Trophoblast cell (in vitro differentiated cells and primary cell): ENCODE results near the gene SRSF5.
"Not testable (repeated sequence)": the region's sequence is repeated elsewhere in the genome, so short reads cannot be mapped to it uniquely, and the experiment has no call there.

Source experiments
- DNase-seq, 2 donors: peaks; one replicate each; pipeline ENCODE4 v3.0.0-alpha.2; 2016
- H2AFZ ChIP-seq: 2 replicates; pipeline ENCODE4 v1.6.1; 2013; ENCODE audit warnings: low read length, moderate library complexity, mild to moderate bottlenecking; ENCODE audit not compliant: insufficient read depth, poor library complexity
- H2AK5ac ChIP-seq: 2 replicates; pipeline ENCODE4 v1.6.1; 2013; ENCODE audit warnings: mild to moderate bottlenecking, low read length
- H2BK120ac ChIP-seq: 2 replicates; pipeline ENCODE4 v1.6.1; 2013; ENCODE audit warnings: low read length, mild to moderate bottlenecking, moderate library complexity; ENCODE audit not compliant: insufficient read depth, poor library complexity
- H2BK12ac ChIP-seq: 2 replicates; pipeline ENCODE4 v1.6.1; 2013; ENCODE audit warnings: mild to moderate bottlenecking, low read length, moderate library complexity
- H2BK5ac ChIP-seq: 2 replicates; pipeline ENCODE4 v1.6.1; 2013; ENCODE audit warnings: low read length, low read depth, moderate library complexity, mild to moderate bottlenecking; ENCODE audit not compliant: poor library complexity
- H3K14ac ChIP-seq: 2 replicates; pipeline ENCODE4 v1.6.1; 2013; ENCODE audit warnings: mild to moderate bottlenecking, low read length
- H3K18ac ChIP-seq: 2 replicates; pipeline ENCODE4 v1.6.1; 2013; ENCODE audit warnings: mild to moderate bottlenecking, low read length
- H3K23ac ChIP-seq: 2 replicates; pipeline ENCODE4 v1.6.1; 2013; ENCODE audit warnings: low read length
- H3K27ac ChIP-seq: 2 replicates; pipeline ENCODE4 v1.5.1; 2013; ENCODE audit warnings: low read depth, mild to moderate bottlenecking, inconsistent platforms, low read length, moderate library complexity
- H3K27me3 ChIP-seq: 2 replicates; pipeline ENCODE4 v1.6.1; 2013; ENCODE audit warnings: inconsistent platforms, mild to moderate bottlenecking, low read length, moderate library complexity; ENCODE audit not compliant: insufficient read depth
- H3K36me3 ChIP-seq, 2 experiments: 1 replicate in 1 of 2; 2 replicates in 1 of 2; pipeline ENCODE4 v1.6.1; 2013; ENCODE audit warnings: low read length in 2 of 2, mild to moderate bottlenecking in 2 of 2, moderate library complexity in 1 of 2; ENCODE audit not compliant: insufficient read depth in 2 of 2, control insufficient read depth in 1 of 2
- H3K4ac ChIP-seq: 2 replicates; pipeline ENCODE4 v1.6.1; 2013; ENCODE audit warnings: low read depth, mild to moderate bottlenecking, low read length, moderate library complexity
- H3K4me1 ChIP-seq, 2 experiments: 1 replicate in 1 of 2; 2 replicates in 1 of 2; pipeline ENCODE4 v1.6.1; 2013; ENCODE audit warnings: low read length in 2 of 2, mild to moderate bottlenecking in 2 of 2, moderate library complexity in 1 of 2; ENCODE audit not compliant: insufficient read depth in 2 of 2, control insufficient read depth in 1 of 2
- H3K4me2 ChIP-seq: 2 replicates; pipeline ENCODE4 v1.6.1; 2013; ENCODE audit warnings: inconsistent platforms, mild to moderate bottlenecking, low read length, moderate library complexity
- H3K4me3 ChIP-seq: 2 replicates; pipeline ENCODE4 v1.5.1; 2013; ENCODE audit warnings: mild to moderate bottlenecking, low read depth, low read length, inconsistent platforms
- H3K79me1 ChIP-seq: one replicate; pipeline ENCODE4 v1.6.1; 2013; ENCODE audit warnings: low read length
- H3K79me2 ChIP-seq: 2 replicates; pipeline ENCODE4 v1.6.1; 2013; ENCODE audit warnings: low read length, mild to moderate bottlenecking; ENCODE audit not compliant: control insufficient read depth, insufficient read depth, poor library complexity
- H3K9ac ChIP-seq: 2 replicates; pipeline ENCODE4 v1.6.1; 2013; ENCODE audit warnings: mild to moderate bottlenecking, low read length
- H3K9me3 ChIP-seq: 2 replicates; pipeline ENCODE4 v1.6.1; 2013; ENCODE audit warnings: low read depth, mild to moderate bottlenecking, control low read depth, inconsistent platforms, low read length; ENCODE audit not compliant: insufficient read depth
- H4K12ac ChIP-seq: 2 replicates; pipeline ENCODE4 v1.6.1; 2013; ENCODE audit warnings: low read depth, mild to moderate bottlenecking, low read length, moderate library complexity
- H4K8ac ChIP-seq: 2 replicates; pipeline ENCODE4 v1.6.1; 2013; ENCODE audit warnings: low read depth, mild to moderate bottlenecking, low read length, moderate library complexity
- H4K91ac ChIP-seq: one replicate; pipeline ENCODE4 v1.6.1; 2013; ENCODE audit warnings: low read depth, mild to moderate bottlenecking, low read length, moderate library complexity
- WGBS: extraction: QIAGEN DNeasy Blood & Tissue Kit; methylation state at CpG from one replicate; pipeline ENCODE4 v1.1.7; 2013; ENCODE audit warnings: missing lambda C conversion rate; ENCODE audit not compliant: insufficient read length, insufficient coverage; ENCODE audit errors: extremely low coverage; 5-methylcytosine and 5-hydroxymethylcytosine counted together

SRSF5 gene

DNA sequence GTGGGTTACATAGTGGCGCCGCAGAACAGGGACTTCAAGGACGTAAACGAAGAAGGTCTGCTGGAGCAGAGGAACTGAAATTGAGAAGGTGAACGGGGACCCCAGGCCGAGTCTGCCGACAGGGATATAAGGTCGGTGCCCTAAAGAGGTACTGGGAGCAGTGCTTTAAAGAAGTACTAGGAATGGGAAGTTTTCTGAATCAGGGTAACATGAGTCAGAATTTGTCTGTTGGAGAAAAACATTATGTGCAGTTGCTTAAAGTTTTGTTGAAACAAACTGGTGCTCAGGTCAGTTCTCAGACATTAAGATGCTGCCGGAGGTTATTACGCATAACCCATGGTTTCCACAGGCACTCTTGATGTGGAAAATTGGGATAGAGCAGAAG, 44.9 kb downstream of the SRSF5 start:
- Histone ChIP-seq H3K79me2 (no peaks in the 10 kb centered on the region), H3K27me3 (no peaks in the 10 kb centered on the region), H3K14ac (no peak overlapping the region), H2AK5ac (no peak overlapping the region), H2BK12ac (no peak overlapping the region), H2BK120ac (no peak overlapping the region), H3K18ac (no peak overlapping the region), H3K9ac (no peak overlapping the region), H3K4me1 (peaks cover 3 to 12% of the 10 kb centered on the region in 2 experiments), H2BK5ac (no peak overlapping the region), H3K4ac (no peak overlapping the region), H3K79me1 (peaks cover 7% of the 10 kb centered on the region), H2AFZ (no peak overlapping the region), H3K27ac (no peak overlapping the region), H4K91ac (no peak overlapping the region), H3K36me3 (no peaks in the 10 kb centered on the region), H3K4me2 (no peak overlapping the region), H3K9me3 (no peaks in the 10 kb centered on the region), H4K12ac (no peak overlapping the region), H3K23ac (no peak overlapping the region), H4K8ac (no peak overlapping the region), H3K4me3 (no peak overlapping the region)
- WGBS, result no CpG with 5 or more reads among the region's 10 CpGs
- peak; percentile 29 to 59 for DNase-seq

DNA sequence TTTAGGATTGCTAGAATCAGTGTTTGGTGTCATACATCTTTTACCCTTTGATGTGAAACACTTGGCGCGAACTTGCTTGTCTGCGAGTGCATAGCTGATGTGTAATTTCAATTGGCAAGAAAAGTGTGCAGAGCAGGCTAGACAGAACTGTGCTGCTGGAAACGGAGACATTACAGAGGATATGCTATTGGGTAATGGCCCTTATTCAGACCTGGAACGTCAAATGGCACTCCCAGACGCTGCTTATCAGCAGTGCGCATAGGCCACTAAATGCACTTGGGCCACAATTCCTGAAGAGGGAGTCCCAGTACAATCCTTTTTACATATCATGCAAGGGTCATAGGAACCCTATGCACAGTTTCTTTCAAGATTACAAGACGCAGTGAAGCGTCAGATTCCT, 45.8 kb downstream of the SRSF5 start:
- no CpG with 5 or more reads among the region's 9 CpGs for WGBS
- peak; percentile 88 to 91 for DNase-seq
- H3K4me3 ChIP-seq, result no peak overlapping the region
- H3K18ac ChIP-seq, result no peak overlapping the region
- H3K23ac ChIP-seq, result no peak overlapping the region
- H3K36me3 ChIP-seq, result no peaks in the 10 kb centered on the region
- H3K79me1 ChIP-seq, result peaks cover 7% of the 10 kb centered on the region
- no peak overlapping the region for H4K12ac ChIP-seq
- H3K9me3 ChIP-seq, result no peaks in the 10 kb centered on the region
- H3K27me3 ChIP-seq, result no peaks in the 10 kb centered on the region
- no peak overlapping the region for H2BK120ac ChIP-seq
- H3K9ac ChIP-seq, result no peak overlapping the region
- no peak overlapping the region for H3K14ac ChIP-seq
- H3K79me2 ChIP-seq, result no peaks in the 10 kb centered on the region
- no peak overlapping the region for H4K91ac ChIP-seq
- H3K4me2 ChIP-seq, result no peak overlapping the region
- H3K4ac ChIP-seq, result no peak overlapping the region
- H2BK12ac ChIP-seq, result no peak overlapping the region
- H3K27ac ChIP-seq, result no peak overlapping the region
- H2BK5ac ChIP-seq, result no peak overlapping the region
- H4K8ac ChIP-seq, result no peak overlapping the region
- peaks cover 3 to 12% of the 10 kb centered on the region in 2 experiments for H3K4me1 ChIP-seq
- H2AFZ ChIP-seq, result no peak overlapping the region
- no peak overlapping the region for H2AK5ac ChIP-seq

DNA sequence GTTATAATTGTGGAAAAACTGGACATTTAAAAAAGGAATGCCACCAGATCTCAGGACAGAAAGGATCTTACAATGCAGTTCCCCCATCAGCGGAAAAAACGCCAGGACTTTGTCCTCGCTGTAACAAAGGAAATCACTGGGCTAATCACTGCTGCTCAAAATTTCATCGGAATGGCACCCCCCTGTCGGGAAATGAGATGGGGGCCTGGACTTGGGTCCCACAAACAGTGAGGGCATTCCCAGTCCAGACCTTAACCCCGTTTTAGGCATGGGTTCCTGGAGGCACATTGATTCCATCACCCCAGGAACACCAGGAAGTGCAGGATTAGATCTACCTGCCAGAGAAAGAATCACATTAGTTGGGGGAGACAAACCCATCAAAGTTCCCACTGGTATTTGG, 46.4 kb downstream of the SRSF5 start:
- H3K9ac ChIP-seq, H2BK120ac ChIP-seq, H3K27me3 ChIP-seq, H3K36me3 ChIP-seq, H4K12ac ChIP-seq, H3K4me2 ChIP-seq, H3K79me1 ChIP-seq, H2BK12ac ChIP-seq, H3K9me3 ChIP-seq, H2BK5ac ChIP-seq, H2AK5ac ChIP-seq, H3K23ac ChIP-seq, H3K14ac ChIP-seq, H3K4ac ChIP-seq, H2AFZ ChIP-seq, H3K27ac ChIP-seq, H3K79me2 ChIP-seq, DNase-seq, H4K91ac ChIP-seq, H3K4me3 ChIP-seq, H4K8ac ChIP-seq, H3K18ac ChIP-seq: not testable (repeated sequence)
- H3K4me1 ChIP-seq, result peaks cover 3 to 12% of the 10 kb centered on the region in 2 experiments
- no CpG with 5 or more reads among the region's 6 CpGs for WGBS

DNA sequence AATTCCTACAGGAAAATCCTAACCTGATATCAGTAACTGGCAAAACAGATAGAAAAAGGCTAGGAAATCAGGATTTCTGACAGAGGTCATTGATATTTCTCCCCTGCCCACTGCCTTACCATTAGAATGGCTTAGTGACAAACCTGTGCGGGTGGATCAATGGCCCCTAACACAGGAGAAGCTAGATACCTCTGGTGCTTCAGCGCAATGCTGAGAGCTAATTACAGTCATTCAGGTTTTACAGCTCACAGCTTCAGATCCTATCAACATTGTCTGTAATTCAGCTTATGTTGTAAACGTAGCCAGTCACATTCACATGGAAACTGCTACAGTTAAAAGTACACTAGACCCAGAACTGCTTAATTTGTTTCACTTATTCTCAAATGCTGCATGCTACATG, 47.5 kb downstream of the SRSF5 start:
- H3K9me3 ChIP-seq, result no peaks in the 10 kb centered on the region
- H3K4ac ChIP-seq, result no peak overlapping the region
- H4K8ac ChIP-seq, result no peak overlapping the region
- no peak overlapping the region for H2AFZ ChIP-seq
- no CpG with 5 or more reads among the region's 3 CpGs for WGBS
- no peak overlapping the region for H3K14ac ChIP-seq
- no peak overlapping the region for H3K9ac ChIP-seq
- DNase-seq, result peak; percentile 81 to 95
- no peak overlapping the region for H3K4me2 ChIP-seq
- no peak overlapping the region for H2BK12ac ChIP-seq
- no peak overlapping the region for H3K23ac ChIP-seq
- H2BK120ac ChIP-seq, result no peak overlapping the region
- H4K12ac ChIP-seq, result no peak overlapping the region
- no peak overlapping the region for H3K18ac ChIP-seq
- H3K27ac ChIP-seq, result no peak overlapping the region
- H2BK5ac ChIP-seq, result no peak overlapping the region
- H3K79me2 ChIP-seq, result no peaks in the 10 kb centered on the region
- no peaks in the 10 kb centered on the region for H3K36me3 ChIP-seq
- H3K4me3 ChIP-seq, result no peak overlapping the region
- H3K4me1 ChIP-seq, result peaks cover 3 to 12% of the 10 kb centered on the region in 2 experiments
- no peak overlapping the region for H2AK5ac ChIP-seq
- peaks cover 9% of the 10 kb centered on the region for H3K79me1 ChIP-seq
- H4K91ac ChIP-seq, result no peak overlapping the region
- no peaks in the 10 kb centered on the region for H3K27me3 ChIP-seq
